Smooth muscle cell (in vitro differentiated cells): ENCODE data around the gene FBXW2. TPM values are rescaled to one million over a fixed set of nuclear protein-coding genes. Genes with fewer than 3 reads are reported as not detected.

ENCODE experiments used
- DNase-seq: peaks from one replicate; lab custom pipeline; 2025; ENCODE audit not compliant: unreplicated experiment; lab: John Stamatoyannopoulos, UW
- H2AFZ ChIP-seq: fragments of 200-600 bp; sonication (generic); 2 replicates; pipeline ENCODE4 v1.6.0; 2016; ENCODE audit warnings: antibody characterized with exemption, low read depth, mild to moderate bottlenecking
- H3F3A ChIP-seq: fragments of 200-600 bp; sonication (generic); 2 replicates; pipeline ENCODE4 v1.6.0; 2017; ENCODE audit warnings: antibody characterized with exemption, low read depth
- H3K27ac ChIP-seq: fragments of 200-600 bp; sonication (generic); 2 replicates; pipeline ENCODE4 v1.5.1; 2016; ENCODE audit warnings: low read depth, mild to moderate bottlenecking
- H3K27me3 ChIP-seq: fragments of 200-600 bp; sonication (generic); 2 replicates; pipeline ENCODE4 v1.6.1; 2016; ENCODE audit warnings: low read depth, mild to moderate bottlenecking
- H3K36me3 ChIP-seq: fragments of 200-600 bp; sonication (generic); 2 replicates; pipeline ENCODE4 v1.5.1; 2016; ENCODE audit warnings: low read depth
- H3K4me1 ChIP-seq: fragments of 200-600 bp; sonication (generic); 2 replicates; pipeline ENCODE4 v1.5.1; 2016; ENCODE audit warnings: low read depth
- H3K4me2 ChIP-seq: fragments of 200-600 bp; sonication (generic); 2 replicates; pipeline ENCODE4 v1.6.0; 2016; ENCODE audit warnings: mild to moderate bottlenecking
- H3K4me3 ChIP-seq: fragments of 200-600 bp; sonication (generic); 2 replicates; pipeline ENCODE4 v1.5.1; 2016; ENCODE audit warnings: mild to moderate bottlenecking
- H3K79me2 ChIP-seq: fragments of 200-600 bp; sonication (generic); 2 replicates; pipeline ENCODE4 v1.6.0; 2016; ENCODE audit warnings: low read depth, mild to moderate bottlenecking
- H3K9ac ChIP-seq: fragments of 200-600 bp; sonication (generic); 2 replicates; pipeline ENCODE4 v1.6.0; 2016; ENCODE audit warnings: low read depth
- H3K9me3 ChIP-seq: fragments of 200-600 bp; sonication (generic); replicated peaks from 2 replicates; pipeline ENCODE4 v1.5.1; 2016; ENCODE audit warnings: low read depth
- H4K20me1 ChIP-seq: fragments of 200-600 bp; sonication (generic); 2 replicates; pipeline ENCODE4 v1.6.0; 2016; ENCODE audit warnings: low read depth
- WGBS: methylation state at CpG from one replicate; pipeline ENCODE4 v1.1.7; 2016; ENCODE audit warnings: low lambda C conversion rate; 5-methylcytosine and 5-hydroxymethylcytosine counted together
- polyA plus RNA-seq: library from polyadenylated mRNA; unstranded; fragments of >200 nt; fragmentation: Nextera tagmentation; extraction: Ambion mirVana; gene quantifications from 2 replicates; pipeline ENCODE4 v1.2.1, GENCODE V29; 2016
- total RNA-seq: library from RNA; depleted of rRNA; stranded (reverse); fragments of >200 nt; gene quantifications from 2 replicates; pipeline ENCODE4 v1.2.3, GENCODE V29; 2014
- TF ChIP-seq, protein P1 (sequence below): fragments of 200-600 bp; sonication (generic); IDR thresholded peaks from 2 replicates; pipeline ENCODE4 v1.5.1; 2017; ENCODE audit warnings: borderline replicate concordance, mild to moderate bottlenecking, antibody characterized with exemption; ENCODE audit not compliant: insufficient read depth, poor library complexity, severe bottlenecking

FBXW2 gene
- total and polyA plus RNA-seq, 2 experiments from 2014 or later = 22.1 to 35.4 TPM

DNA sequence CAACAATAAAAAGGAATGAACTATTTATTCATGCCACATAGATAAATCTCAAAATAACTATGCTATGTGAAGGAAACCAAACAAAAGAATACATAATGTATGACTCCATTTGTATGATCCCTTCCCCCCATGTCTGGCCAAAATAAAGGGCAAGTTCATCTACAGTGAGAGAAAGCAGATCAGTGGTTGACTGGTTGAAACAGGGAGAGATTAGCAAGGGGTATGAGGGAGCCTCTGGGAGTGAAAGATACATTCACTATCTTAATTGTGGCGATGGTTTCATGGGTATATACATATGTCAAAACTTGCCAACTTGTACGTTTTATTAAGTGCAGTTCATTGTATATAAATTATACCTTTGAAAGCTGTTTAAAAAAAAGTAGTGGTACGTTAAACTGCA, 44.7 kb upstream of the FBXW2 start:
- Histone ChIP-seq H3K27ac (no peak overlapping the region), H3K36me3 (no peaks in the 10 kb centered on the region), H3K4me1 (peaks cover 8% of the 10 kb centered on the region), H3K9me3 (no peaks in the 10 kb centered on the region), H3F3A (no peaks in the 10 kb centered on the region), H4K20me1 (peaks cover 3% of the 10 kb centered on the region), H3K9ac (no peak overlapping the region), H2AFZ (no peak overlapping the region), H3K79me2 (peaks cover 12% of the 10 kb centered on the region), H3K4me3 (no peak overlapping the region), H3K4me2 (no peak overlapping the region), H3K27me3 (no peaks in the 10 kb centered on the region)
- no peak for DNase-seq
- 80% methylated on average over 3 of the region's 3 CpGs for WGBS
- TF ChIP-seq, protein P1, sequence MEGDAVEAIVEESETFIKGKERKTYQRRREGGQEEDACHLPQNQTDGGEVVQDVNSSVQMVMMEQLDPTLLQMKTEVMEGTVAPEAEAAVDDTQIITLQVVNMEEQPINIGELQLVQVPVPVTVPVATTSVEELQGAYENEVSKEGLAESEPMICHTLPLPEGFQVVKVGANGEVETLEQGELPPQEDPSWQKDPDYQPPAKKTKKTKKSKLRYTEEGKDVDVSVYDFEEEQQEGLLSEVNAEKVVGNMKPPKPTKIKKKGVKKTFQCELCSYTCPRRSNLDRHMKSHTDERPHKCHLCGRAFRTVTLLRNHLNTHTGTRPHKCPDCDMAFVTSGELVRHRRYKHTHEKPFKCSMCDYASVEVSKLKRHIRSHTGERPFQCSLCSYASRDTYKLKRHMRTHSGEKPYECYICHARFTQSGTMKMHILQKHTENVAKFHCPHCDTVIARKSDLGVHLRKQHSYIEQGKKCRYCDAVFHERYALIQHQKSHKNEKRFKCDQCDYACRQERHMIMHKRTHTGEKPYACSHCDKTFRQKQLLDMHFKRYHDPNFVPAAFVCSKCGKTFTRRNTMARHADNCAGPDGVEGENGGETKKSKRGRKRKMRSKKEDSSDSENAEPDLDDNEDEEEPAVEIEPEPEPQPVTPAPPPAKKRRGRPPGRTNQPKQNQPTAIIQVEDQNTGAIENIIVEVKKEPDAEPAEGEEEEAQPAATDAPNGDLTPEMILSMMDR = no peak

DNA sequence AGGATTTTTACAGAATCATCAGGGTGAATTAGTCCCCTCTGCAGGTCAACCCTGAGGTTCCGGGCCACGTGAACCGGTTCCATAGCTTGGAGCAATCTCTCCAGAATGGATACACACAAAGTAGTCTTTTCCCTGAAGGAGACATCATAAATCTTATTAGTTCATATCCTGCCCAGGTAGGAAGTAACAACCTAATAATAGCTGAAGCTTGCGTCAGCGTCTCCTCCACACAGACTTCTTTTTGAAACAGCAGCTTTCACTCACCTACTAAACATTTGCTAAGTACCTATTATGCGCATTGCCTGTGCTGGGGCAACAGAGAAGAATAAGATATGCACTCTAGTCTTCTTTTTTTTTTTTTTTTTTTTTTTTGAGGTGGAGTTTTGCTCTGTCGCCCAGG, 40.1 kb upstream of the FBXW2 start:
- DNase-seq = no peak
- no peaks in the 10 kb centered on the region for H3K9me3 ChIP-seq
- WGBS = 72% methylated on average over 7 of the region's 7 CpGs
- H3K4me2 ChIP-seq = no peak overlapping the region
- no peak overlapping the region for H3K9ac ChIP-seq
- no peaks in the 10 kb centered on the region for H4K20me1 ChIP-seq
- H3F3A ChIP-seq = no peaks in the 10 kb centered on the region
- no peak overlapping the region for H3K4me3 ChIP-seq
- no peak overlapping the region for H2AFZ ChIP-seq
- TF ChIP-seq, protein P1 = no peak
- H3K27ac ChIP-seq = no peak overlapping the region
- H3K4me1 ChIP-seq = no peaks in the 10 kb centered on the region
- H3K79me2 ChIP-seq = no peaks in the 10 kb centered on the region
- no peaks in the 10 kb centered on the region for H3K27me3 ChIP-seq
- no peaks in the 10 kb centered on the region for H3K36me3 ChIP-seq

DNA sequence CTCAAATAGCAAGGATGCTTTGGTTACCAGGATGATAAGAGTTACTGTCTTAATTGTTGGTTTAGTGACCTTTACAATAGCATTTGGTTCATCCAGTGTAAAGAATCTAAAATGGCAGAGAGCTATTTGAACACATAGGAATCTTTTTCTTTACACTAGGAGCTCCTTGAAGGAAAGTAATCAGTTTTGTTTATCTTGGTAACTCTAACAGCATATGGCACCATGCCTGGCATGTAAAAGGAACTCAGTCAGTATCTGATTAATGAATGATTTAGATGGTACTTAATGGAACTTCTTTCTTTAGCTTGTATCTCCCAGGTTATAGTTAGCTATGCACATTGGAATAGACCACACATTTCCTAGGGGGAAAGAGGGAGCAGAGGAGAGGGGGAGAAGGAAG, 39.6 kb upstream of the FBXW2 start:
- Histone ChIP-seq H3K4me3 (no peak overlapping the region), H3K4me1 (no peaks in the 10 kb centered on the region), H3K36me3 (no peaks in the 10 kb centered on the region), H3K9ac (no peak overlapping the region), H2AFZ (no peak overlapping the region), H3K9me3 (no peaks in the 10 kb centered on the region), H4K20me1 (no peaks in the 10 kb centered on the region), H3K27ac (no peak overlapping the region), H3F3A (no peaks in the 10 kb centered on the region), H3K27me3 (no peaks in the 10 kb centered on the region), H3K4me2 (no peak overlapping the region), H3K79me2 (no peaks in the 10 kb centered on the region)
- no peak for DNase-seq
- TF ChIP-seq, protein P1 = no peak

DNA sequence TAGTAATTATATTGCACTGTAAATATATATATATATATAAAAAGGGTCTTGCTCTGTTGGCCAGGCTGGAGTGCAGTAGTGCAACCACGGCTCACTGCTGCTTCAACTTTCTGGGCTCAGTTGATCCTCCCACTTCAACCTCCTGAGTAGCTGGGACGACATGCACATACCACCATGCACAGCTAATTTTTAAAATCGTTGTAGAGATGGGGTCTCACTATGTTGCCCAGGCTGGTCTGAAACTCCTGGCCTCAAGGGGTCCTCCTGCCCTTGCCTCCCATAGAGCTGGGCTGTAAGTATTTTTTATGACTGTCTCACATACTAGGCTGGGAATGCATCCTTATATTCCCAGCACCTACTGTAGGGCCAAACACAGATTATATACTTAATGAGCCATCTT, 37.6 kb upstream of the FBXW2 start:
- Histone ChIP-seq H3K4me2 (no peak overlapping the region), H3K79me2 (no peaks in the 10 kb centered on the region), H4K20me1 (no peaks in the 10 kb centered on the region), H3K4me3 (no peak overlapping the region), H3K9me3 (no peaks in the 10 kb centered on the region), H3K9ac (no peak overlapping the region), H3K4me1 (no peaks in the 10 kb centered on the region), H3F3A (no peaks in the 10 kb centered on the region), H3K27ac (no peak overlapping the region), H3K27me3 (no peaks in the 10 kb centered on the region), H2AFZ (no peak overlapping the region), H3K36me3 (no peaks in the 10 kb centered on the region)
- 90% methylated on average over 3 of the region's 3 CpGs for WGBS
- TF ChIP-seq, protein P1 = no peak
- no peak for DNase-seq
